GM10266 (cell line): ENCODE results near the gene SERPINA3.

Experiments
- DNase-seq: peaks from one replicate; pipeline ENCODE4 v3.0.0; 2012; ENCODE audit errors: extremely low spot score
- CTCF ChIP-seq: IDR thresholded peaks from 2 replicates; pipeline ENCODE4 v1.5.1; 2012; ENCODE audit warnings: mild to moderate bottlenecking, low read depth; ENCODE audit not compliant: control insufficient read depth, insufficient read depth; ENCODE audit errors: missing control alignments

The SERPINA3 gene

GRCh38 chr14:94625353-94625635 lies 13.1 kb downstream of the SERPINA3 start:
- DNase-seq, result no peak
- TF ChIP-seq CTCF, result no peak

- no peak for TF ChIP-seq CTCF
- no peak for DNase-seq
Measured at GRCh38 chr14:94628578-94628977, 16.4 kb downstream of the SERPINA3 start.

- no peak for DNase-seq
- TF ChIP-seq CTCF, result no peak
Measured at GRCh38 chr14:94630396-94630795, 18.2 kb downstream of the SERPINA3 start.

- TF ChIP-seq CTCF, result no peak
- no peak for DNase-seq
Measured at GRCh38 chr14:94631050-94631449, 18.9 kb downstream of the SERPINA3 start.

- DNase-seq, result no peak
- no peak for TF ChIP-seq CTCF
Measured at GRCh38 chr14:94631536-94632304, 19.5 kb downstream of the SERPINA3 start.

GRCh38 chr14:94632305-94632590 lies 20.1 kb downstream of the SERPINA3 start:
- no peak for DNase-seq
- TF ChIP-seq CTCF, result no peak

- no peak for DNase-seq
- no peak for TF ChIP-seq CTCF
Measured at GRCh38 chr14:94633121-94633520, 20.9 kb downstream of the SERPINA3 start.
